Thymus (tissue), 11 donors: Measurements from ENCODE around the gene IL36RN. TPM values are rescaled to one million over a fixed set of nuclear protein-coding genes. Genes with fewer than 3 reads are reported as not detected.

Experiments used
- DNase-seq, 9 donors: peaks; one replicate each; pipeline ENCODE4 v3.0.0-alpha.2; 2013; ENCODE audit warnings: low spot score in 9 of 9, low read depth in 6 of 9, missing footprints in 1 of 9
- H3K27ac ChIP-seq, 2 donors: one replicate each; pipeline ENCODE4 v1.5.1; 2013; ENCODE audit warnings: control low read depth in 1 of 2, low read depth in 1 of 2, low read length in 1 of 2, mild to moderate bottlenecking in 1 of 2, moderate library complexity in 1 of 2
- H3K27me3 ChIP-seq, 2 donors: one replicate each; pipeline ENCODE4 v1.5.1; 2013; ENCODE audit warnings: low read length in 1 of 2; ENCODE audit not compliant: control insufficient read depth in 2 of 2, insufficient read depth in 1 of 2
- H3K36me3 ChIP-seq, 2 donors: one replicate each; pipeline ENCODE4 v1.5.1; 2013; ENCODE audit warnings: low read length in 1 of 2, mild to moderate bottlenecking in 1 of 2, moderate library complexity in 1 of 2; ENCODE audit not compliant: control insufficient read depth in 2 of 2, insufficient read depth in 2 of 2
- H3K4me1 ChIP-seq, 2 donors: one replicate each; pipeline ENCODE4 v1.5.1; 2013; ENCODE audit warnings: low read length in 2 of 2; ENCODE audit not compliant: control insufficient read depth in 2 of 2, insufficient read depth in 2 of 2
- H3K4me3 ChIP-seq, 2 donors: one replicate each; pipeline ENCODE4 v1.5.1; 2013; ENCODE audit warnings: low read length in 2 of 2, control low read depth in 1 of 2, mild to moderate bottlenecking in 1 of 2
- H3K9me3 ChIP-seq, 2 donors: one replicate each; pipeline ENCODE4 v1.5.1; 2013; ENCODE audit warnings: low read length in 1 of 2, mild to moderate bottlenecking in 1 of 2; ENCODE audit not compliant: control insufficient read depth in 2 of 2, insufficient read depth in 1 of 2
- WGBS: extraction: QIAGEN DNeasy Blood & Tissue Kit; methylation state at CpG from one replicate; pipeline ENCODE4 v1.1.7; 2013; 5-methylcytosine and 5-hydroxymethylcytosine counted together
- polyA plus RNA-seq: library from polyadenylated mRNA; stranded (reverse); fragments of 200-250 nt; gene quantifications from one replicate; pipeline ENCODE4 v1.2.3, GENCODE V29; 2013
- total RNA-seq: library from RNA; stranded (reverse); fragments of 120-200 nt; gene quantifications from one replicate; pipeline ENCODE4 v1.2.4, GENCODE V29; 2013
- donor health status: healthy.

IL36RN gene
- total and polyA plus RNA-seq, 2 donors: 0.09 to 2.4 TPM

- Histone ChIP-seq H3K4me1 (peaks cover 0 to 10% of the 10 kb centered on the region in 2 donors), H3K27me3 (no peaks in the 10 kb centered on the region), H3K9me3 (peaks cover 0 to 6% of the 10 kb centered on the region in 2 donors), H3K36me3 (no peaks in the 10 kb centered on the region), H3K27ac (no peak overlapping the region), H3K4me3 (no peak overlapping the region)
- 94% methylated on average over 3 of the region's 3 CpGs for WGBS
- no peak for DNase-seq
Observed at GRCh38 chr2:113076954-113077669, 18.1 kb downstream of the IL36RN start.

DNA sequence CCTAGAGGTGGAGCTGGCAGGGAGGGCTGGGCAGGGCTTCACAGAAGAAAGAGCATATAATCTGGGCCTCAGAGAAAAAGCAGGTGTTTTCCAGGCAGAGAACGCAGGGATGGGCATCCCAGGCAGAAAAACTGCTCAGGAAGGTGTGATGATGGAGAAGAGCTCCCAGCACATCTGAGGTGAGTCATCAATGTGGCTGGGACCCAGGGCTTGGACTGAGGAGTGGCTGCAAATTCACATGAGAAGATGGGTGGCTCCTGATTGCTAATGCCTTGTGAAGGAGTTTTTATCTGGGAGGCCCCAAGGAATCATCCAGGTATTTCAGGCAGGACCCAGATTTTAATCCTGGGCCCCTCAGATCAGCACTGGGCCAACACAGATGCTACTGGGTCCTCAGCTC lies 18.9 kb downstream of the IL36RN start:
- Histone ChIP-seq H3K9me3 (peaks cover 0 to 6% of the 10 kb centered on the region in 2 donors), H3K36me3 (no peaks in the 10 kb centered on the region), H3K4me3 (no peak overlapping the region), H3K27ac (no peak overlapping the region), H3K27me3 (no peaks in the 10 kb centered on the region), H3K4me1 (peaks cover 0 to 10% of the 10 kb centered on the region in 2 donors)
- 96% methylated on average over 1 of the region's 1 CpG for WGBS
- DNase-seq: no peak

- WGBS: 90% methylated on average over 6 of the region's 6 CpGs
- no peak for DNase-seq
Observed at GRCh38 chr2:113078350-113078839, 19.4 kb downstream of the IL36RN start.

GRCh38 chr2:113079131-113079530 lies 20.1 kb downstream of the IL36RN start:
- DNase-seq: no peak
- Histone ChIP-seq H3K36me3 (no peaks in the 10 kb centered on the region), H3K27ac (no peak overlapping the region), H3K27me3 (no peaks in the 10 kb centered on the region), H3K4me3 (no peak overlapping the region), H3K4me1 (peaks cover 0 to 10% of the 10 kb centered on the region in 2 donors), H3K9me3 (peaks cover 0 to 5% of the 10 kb centered on the region in 2 donors)
- WGBS: 94% methylated on average over 4 of the region's 4 CpGs

More at GRCh38 chr2:113078350-113078839, 19.4 kb downstream of the IL36RN start:
- Histone ChIP-seq H3K36me3 (no peaks in the 10 kb centered on the region), H3K27ac (no peak overlapping the region), H3K9me3 (peaks cover 0 to 6% of the 10 kb centered on the region in 2 donors), H3K27me3 (no peaks in the 10 kb centered on the region), H3K4me3 (no peak overlapping the region), H3K4me1 (peaks cover 0 to 10% of the 10 kb centered on the region in 2 donors)

DNA sequence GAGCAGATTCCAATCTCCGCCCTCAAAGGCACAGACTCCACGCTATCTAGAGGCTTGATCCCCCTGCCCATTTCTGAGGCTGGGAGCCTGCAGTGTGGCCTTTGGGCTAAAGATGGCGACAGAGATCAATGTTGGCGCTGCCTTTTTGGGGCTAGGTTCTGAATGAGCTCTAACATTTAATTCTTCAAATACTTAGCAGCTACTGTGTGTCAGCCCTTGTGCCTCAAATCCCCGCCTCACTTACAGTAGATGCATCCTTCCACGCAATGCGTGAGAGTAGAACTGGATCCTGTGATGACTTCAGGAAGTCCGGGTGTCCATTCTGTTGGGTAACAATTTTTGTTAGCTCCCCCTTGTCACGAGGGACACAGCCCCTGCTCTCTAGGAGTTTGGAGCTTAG lies 21.1 kb downstream of the IL36RN start:
- H3K4me1 ChIP-seq: peaks cover 0 to 1% of the 10 kb centered on the region in 2 donors
- H3K4me3 ChIP-seq: no peak overlapping the region
- H3K36me3 ChIP-seq: no peaks in the 10 kb centered on the region
- DNase-seq: peak in 8 of 9 donors; percentile 16 to 66 (median 30)
- H3K9me3 ChIP-seq: no peaks in the 10 kb centered on the region
- no peak overlapping the region for H3K27ac ChIP-seq
- no peaks in the 10 kb centered on the region for H3K27me3 ChIP-seq
- whole genome bisulfite sequencing: 47% methylated on average over 9 of the region's 9 CpGs

- DNase-seq: no peak
- Histone ChIP-seq H3K9me3 (no peaks in the 10 kb centered on the region), H3K36me3 (no peaks in the 10 kb centered on the region), H3K4me1 (no peaks in the 10 kb centered on the region), H3K27me3 (no peaks in the 10 kb centered on the region), H3K27ac (no peak overlapping the region), H3K4me3 (no peak overlapping the region)
- 94% methylated on average over 2 of the region's 2 CpGs for WGBS
Observed at GRCh38 chr2:113081488-113082210, 22.7 kb downstream of the IL36RN start.

DNA sequence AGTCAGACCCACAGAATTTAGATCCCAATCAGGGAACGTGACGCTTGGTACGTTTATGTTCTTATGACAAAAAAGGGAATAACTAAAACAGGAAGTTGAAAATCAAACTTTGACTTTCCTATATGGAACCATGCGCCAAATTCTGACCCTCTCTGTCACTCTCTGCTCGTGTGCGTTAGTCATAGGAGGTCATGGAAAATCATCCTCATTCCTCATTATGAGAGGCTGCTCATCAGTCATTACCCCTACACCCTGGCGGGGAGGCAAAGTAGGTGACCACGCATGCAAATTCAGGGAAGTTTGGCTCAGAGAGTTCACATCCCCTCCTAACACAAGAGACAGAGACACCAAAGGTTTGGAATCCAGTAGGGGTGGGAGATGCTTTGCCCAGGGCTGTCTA lies 24.3 kb downstream of the IL36RN start:
- H3K4me1 ChIP-seq: no peaks in the 10 kb centered on the region
- no peak overlapping the region for H3K27ac ChIP-seq
- H3K9me3 ChIP-seq: no peaks in the 10 kb centered on the region
- H3K27me3 ChIP-seq: no peaks in the 10 kb centered on the region
- H3K36me3 ChIP-seq: no peaks in the 10 kb centered on the region
- no peak for DNase-seq
- 71% methylated on average over 8 of the region's 8 CpGs for WGBS
- H3K4me3 ChIP-seq: no peak overlapping the region

DNA sequence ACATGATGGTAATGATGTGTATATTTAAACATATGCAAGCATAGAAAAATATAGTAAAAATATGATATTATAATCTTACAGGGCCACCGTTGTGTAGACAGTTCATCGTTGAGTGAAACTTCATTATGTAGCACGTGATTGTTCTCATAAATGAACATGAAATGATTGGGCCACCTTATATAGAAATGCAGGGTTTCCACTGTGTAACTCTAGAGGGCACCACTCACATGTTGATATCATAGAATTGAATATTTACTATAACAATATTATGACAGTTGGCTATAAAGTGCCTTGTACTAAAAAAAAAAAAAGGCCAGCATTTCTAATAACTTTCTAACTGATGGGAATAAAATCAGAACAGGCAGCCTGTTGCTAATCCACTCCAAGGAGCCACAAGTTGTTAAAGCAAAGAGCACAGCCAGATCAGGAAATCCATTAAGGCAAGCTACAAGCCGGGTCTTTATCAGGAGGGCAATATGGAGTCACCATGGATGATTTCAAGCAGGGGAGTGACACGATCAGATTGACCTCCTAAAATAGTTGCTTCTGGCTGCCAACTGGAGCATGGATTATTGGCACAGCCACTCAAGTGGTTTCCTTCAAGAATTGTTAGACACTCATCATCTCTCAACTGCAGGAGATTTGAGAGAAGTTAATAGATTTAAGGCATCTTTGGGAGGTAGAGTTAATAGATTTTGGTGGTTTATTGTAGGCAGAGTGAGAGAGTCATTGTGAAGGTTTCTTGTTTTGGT lies 25.4 kb downstream of the IL36RN start:
- 41% methylated on average over 5 of the region's 5 CpGs for WGBS
- no peaks in the 10 kb centered on the region for H3K9me3 ChIP-seq
- no peaks in the 10 kb centered on the region for H3K27me3 ChIP-seq
- H3K27ac ChIP-seq: no peak overlapping the region
- peak in 2 of 9 donors; percentile 8 to 30 for DNase-seq
- H3K4me1 ChIP-seq: no peaks in the 10 kb centered on the region
- no peak overlapping the region for H3K4me3 ChIP-seq
- no peaks in the 10 kb centered on the region for H3K36me3 ChIP-seq

DNA sequence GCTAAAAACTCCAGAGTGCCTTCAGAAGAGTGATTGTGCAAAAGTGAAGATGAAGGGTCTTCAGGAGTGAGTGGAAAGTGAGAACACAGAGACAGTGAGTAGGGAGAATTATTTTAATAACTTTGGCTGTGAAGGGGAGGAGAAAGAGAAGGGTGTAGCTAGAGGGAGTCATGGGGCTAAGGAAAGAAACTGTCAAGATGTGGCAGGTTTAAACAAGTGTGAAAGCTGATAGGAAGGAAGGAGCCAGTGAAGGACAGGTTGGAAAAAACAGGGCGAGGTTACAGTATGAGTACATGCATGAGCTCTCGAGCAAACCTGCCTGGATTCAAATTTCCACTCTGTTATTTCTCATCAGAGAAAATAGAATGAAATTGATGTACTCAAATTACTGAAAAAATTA lies 26.5 kb downstream of the IL36RN start:
- H3K4me3 ChIP-seq: no peak overlapping the region
- no peaks in the 10 kb centered on the region for H3K36me3 ChIP-seq
- no peak overlapping the region for H3K27ac ChIP-seq
- no peaks in the 10 kb centered on the region for H3K27me3 ChIP-seq
- WGBS: 96% methylated on average over 2 of the region's 2 CpGs
- H3K4me1 ChIP-seq: no peaks in the 10 kb centered on the region
- DNase-seq: peak in 1 of 9 donors; percentile 24
- no peaks in the 10 kb centered on the region for H3K9me3 ChIP-seq
